HG02884 (cell line): Measurements from ENCODE around the gene ATP2A1.

Experiments used
- ATAC-seq: cut with Tn5 transposase; IDR thresholded peaks from one replicate; pipeline ENCODE4 v1.9.1; 2021; ENCODE audit warnings: mild to moderate bottlenecking, moderate library complexity; ENCODE audit not compliant: unreplicated experiment

Gene ATP2A1

GRCh38 chr16:28878083-28878926 is at the start of gene ATP2A1:
ATP2A1 (plus strand) TSS chr16:28878488; CDS start chr16:28878672, 184 bp downstream.
- ATAC-seq: no peak

GRCh38 chr16:28829747-28830146 is 48.5 kb upstream of the ATP2A1 start:
- ATAC-seq: no peak

- ATAC-seq: no peak
These were observed 47.8 kb upstream of the ATP2A1 start for GRCh38 chr16:28830531-28830930.

- ATAC-seq: no peak
These were observed 43.9 kb upstream of the ATP2A1 start for GRCh38 chr16:28834349-28834748.

GRCh38 chr16:28834873-28835863 is 43.1 kb upstream of the ATP2A1 start:
- ATAC-seq: no peak

- no peak for ATAC-seq
These were observed 42.2 kb upstream of the ATP2A1 start for GRCh38 chr16:28835864-28836760.

GRCh38 chr16:28836761-28837064 is 41.6 kb upstream of the ATP2A1 start:
- no peak for ATAC-seq

- ATAC-seq: no peak
These were observed 40.4 kb upstream of the ATP2A1 start for GRCh38 chr16:28837672-28838557.

GRCh38 chr16:28838558-28838918 is 39.8 kb upstream of the ATP2A1 start:
- ATAC-seq: no peak

GRCh38 chr16:28839004-28839639 is 39.2 kb upstream of the ATP2A1 start:
- ATAC-seq: no peak

GRCh38 chr16:28839899-28840298 is 38.4 kb upstream of the ATP2A1 start:
- ATAC-seq: no peak

- ATAC-seq: no peak
These were observed 35.6 kb upstream of the ATP2A1 start for GRCh38 chr16:28842696-28843095.

- no peak for ATAC-seq
These were observed 34.5 kb upstream of the ATP2A1 start for GRCh38 chr16:28843766-28844165.

GRCh38 chr16:28844226-28844885 is 33.9 kb upstream of the ATP2A1 start:
- ATAC-seq: no peak

- no peak for ATAC-seq
These were observed 33.0 kb upstream of the ATP2A1 start for GRCh38 chr16:28845293-28845692.

GRCh38 chr16:28845761-28846079 is 32.6 kb upstream of the ATP2A1 start:
- no peak for ATAC-seq

- peak; percentile 86 for ATAC-seq
These were observed 32.0 kb upstream of the ATP2A1 start, which contains the start of gene TUFM for GRCh38 chr16:28846080-28846932. TUFM (minus strand) TSS chr16:28846348; CDS start chr16:28846269, 79 bp downstream.

- peak; percentile 2 for ATAC-seq
These were observed 31.4 kb upstream of the ATP2A1 start for GRCh38 chr16:28846933-28847273.
